Activated CD4-positive, alpha-beta T cell treated with anti-CD3 and anti-CD28 coated beads for 48 hours (primary cell): ENCODE measurements around the gene LRRC8C.

Experiments used
- DNase-seq: peaks from one replicate; pipeline ENCODE4 v3.0.0-alpha.2; 2020

Gene LRRC8C

GRCh38 chr1:89635825-89636815, 3.2 kb downstream of the LRRC8C start:
- DNase-seq: no peak

- no peak for DNase-seq
These were observed 4.6 kb downstream of the LRRC8C start for GRCh38 chr1:89637496-89637895.

GRCh38 chr1:89640440-89640839, 7.5 kb downstream of the LRRC8C start:
- no peak for DNase-seq

GRCh38 chr1:89641781-89642180, 8.9 kb downstream of the LRRC8C start:
- no peak for DNase-seq

- DNase-seq: no peak
These were observed 10.7 kb downstream of the LRRC8C start for GRCh38 chr1:89643577-89643976.

GRCh38 chr1:89644119-89644814, 11.3 kb downstream of the LRRC8C start:
- DNase-seq: no peak

- DNase-seq: no peak
These were observed 13.3 kb downstream of the LRRC8C start for GRCh38 chr1:89646259-89646658.

- no peak for DNase-seq
These were observed 16.9 kb downstream of the LRRC8C start for GRCh38 chr1:89649783-89650182.

GRCh38 chr1:89652373-89652772, 19.5 kb downstream of the LRRC8C start:
- DNase-seq: no peak

- DNase-seq: no peak
These were observed 25.0 kb downstream of the LRRC8C start for GRCh38 chr1:89657886-89658285.

DNA sequence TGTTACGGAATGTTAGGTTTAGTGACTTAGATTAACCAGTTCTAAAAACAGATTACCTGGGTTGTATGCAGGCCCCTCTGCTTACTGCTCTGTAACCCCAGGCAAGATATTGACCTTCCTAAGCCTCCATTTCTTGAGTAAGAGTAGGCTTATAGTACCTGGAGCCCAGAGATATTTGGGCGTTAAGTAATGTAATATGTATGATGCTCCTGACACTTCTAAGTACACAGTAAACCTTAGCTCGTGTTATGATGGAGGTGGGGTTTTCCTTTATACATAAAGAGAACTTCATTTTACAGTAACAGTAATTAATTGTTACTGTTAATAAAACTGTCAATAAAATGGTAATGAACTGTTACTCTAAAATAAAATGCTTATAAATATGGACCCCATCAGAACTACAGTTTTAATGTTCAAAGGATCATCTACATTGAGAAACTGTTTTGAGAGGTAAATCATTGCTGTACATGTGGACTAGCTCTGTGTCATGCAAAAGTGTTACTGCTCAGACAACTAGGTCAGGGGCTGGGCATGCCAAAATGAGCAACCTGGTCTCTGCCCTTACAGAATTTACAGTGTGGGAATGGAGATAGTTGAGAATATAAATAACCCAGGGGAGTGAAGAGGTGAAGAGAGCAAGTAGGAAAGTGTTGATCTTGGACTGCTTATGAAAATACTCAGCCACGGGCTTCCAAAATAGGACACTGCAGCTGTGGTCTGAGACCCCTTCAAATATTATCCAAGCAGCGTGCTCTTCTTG, 26.6 kb downstream of the LRRC8C start:
- DNase-seq: no peak

- DNase-seq: no peak
These were observed 27.5 kb downstream of the LRRC8C start for GRCh38 chr1:89660224-89661061.

DNA sequence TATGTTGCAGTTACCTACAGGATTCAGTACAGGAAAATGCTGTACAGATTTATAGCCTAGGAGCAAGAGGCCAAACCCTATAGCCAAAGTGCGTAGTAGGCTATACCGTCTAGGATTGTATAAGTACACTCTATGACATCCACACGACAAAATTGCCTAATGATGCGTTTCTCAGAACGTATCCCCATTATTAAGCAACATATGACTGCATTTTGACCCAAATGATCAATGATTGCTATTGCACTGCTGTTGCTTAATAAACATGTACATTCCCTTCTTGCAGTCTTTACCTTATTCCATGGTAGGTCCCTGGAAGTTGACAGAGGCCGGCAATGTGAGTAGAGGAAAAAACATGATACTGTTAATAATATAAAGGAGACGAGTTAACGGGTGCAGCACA, 33.0 kb downstream of the LRRC8C start:
- no peak for DNase-seq

DNA sequence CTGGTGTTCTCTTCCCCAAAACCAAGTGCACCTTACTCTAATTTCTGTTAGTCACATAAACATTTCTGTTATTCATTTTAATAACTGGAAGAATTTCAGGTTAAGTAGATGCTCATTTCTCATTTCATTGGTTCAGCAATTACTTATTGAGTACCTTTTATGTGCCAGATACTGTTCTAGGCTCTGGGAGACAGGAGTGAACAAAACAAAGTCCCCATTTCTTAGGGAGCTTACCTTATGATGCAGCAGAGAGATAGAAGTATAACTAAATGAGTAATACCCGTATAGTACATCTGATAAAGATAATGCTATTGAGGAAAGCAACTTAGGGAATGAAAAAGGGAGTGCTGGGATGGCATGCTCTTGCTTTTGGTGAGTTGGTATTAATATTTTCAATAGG, 33.7 kb downstream of the LRRC8C start:
- DNase-seq: no peak

GRCh38 chr1:89667691-89668090, 34.8 kb downstream of the LRRC8C start:
- DNase-seq: no peak

- no peak for DNase-seq
These were observed 36.0 kb downstream of the LRRC8C start for GRCh38 chr1:89668961-89669360.

DNA sequence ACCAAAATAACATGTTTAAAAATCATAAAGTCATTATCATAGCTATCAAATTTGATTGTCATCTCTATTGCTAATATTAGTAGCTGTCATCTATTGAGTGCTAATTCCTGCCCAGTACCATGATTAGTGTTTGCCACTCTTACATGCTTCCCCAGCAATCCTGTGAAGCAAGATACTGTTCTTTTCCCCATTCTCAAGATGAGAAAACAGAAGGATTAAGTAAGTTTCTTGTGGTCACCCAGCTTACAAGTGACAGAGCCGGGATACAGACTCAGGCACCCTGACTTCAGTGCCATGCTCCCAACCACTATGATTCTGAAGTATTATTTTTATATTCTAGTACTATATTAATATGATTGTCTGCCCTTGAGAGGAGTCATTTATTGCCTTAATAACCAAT, 36.5 kb downstream of the LRRC8C start:
- no peak for DNase-seq

DNA sequence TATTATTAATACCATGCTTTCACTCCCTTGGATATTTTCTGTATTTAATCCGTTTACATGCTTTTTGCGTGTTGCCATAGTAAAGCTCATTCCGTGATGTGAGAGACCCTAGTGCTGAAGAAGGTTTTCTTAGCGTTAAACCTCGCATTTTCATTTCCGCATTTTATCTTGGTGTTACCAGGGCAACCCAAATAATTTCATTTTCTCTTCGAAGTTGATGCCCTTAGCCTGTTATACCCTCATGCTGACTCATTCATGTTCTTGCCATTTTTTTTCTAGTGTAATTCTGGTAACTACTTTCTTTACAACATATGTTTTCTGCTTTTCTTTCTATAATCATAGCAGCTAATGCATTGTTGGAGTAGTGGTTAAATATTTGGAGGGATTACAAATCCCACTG, 37.2 kb downstream of the LRRC8C start:
- DNase-seq: no peak

DNA sequence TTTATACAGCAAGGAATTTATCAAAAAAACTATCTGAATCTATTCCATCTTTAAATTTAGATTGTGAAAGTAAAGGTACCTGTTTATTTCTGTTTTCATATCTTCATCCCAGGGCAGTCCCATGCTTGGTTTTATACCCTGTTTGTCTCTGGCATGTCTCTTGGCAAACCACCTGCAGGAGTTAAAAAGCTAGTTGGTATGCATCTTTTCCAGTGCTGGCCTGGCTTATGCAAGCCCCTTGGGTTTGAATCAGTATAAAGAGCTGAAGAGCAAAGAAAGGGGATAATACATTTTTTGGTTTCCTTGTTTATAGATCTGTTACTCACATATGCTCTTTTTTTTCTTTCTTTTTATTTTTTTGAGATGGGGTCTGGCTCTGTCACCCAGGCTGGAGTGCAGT, 37.8 kb downstream of the LRRC8C start:
- DNase-seq: no peak

- DNase-seq: no peak
These were observed 39.0 kb downstream of the LRRC8C start for GRCh38 chr1:89671775-89672488.

GRCh38 chr1:89672489-89673183, 39.7 kb downstream of the LRRC8C start:
- no peak for DNase-seq
